HepG2 (cell line): ENCODE data around the gene RGSL1. TPM values are rescaled to one million over a fixed set of nuclear protein-coding genes. Genes with fewer than 3 reads are reported as not detected.
A peak's percentile ranks its signal among the peaks of the same experiment; 100 is the strongest.

Source experiments
- ATF4 ChIP-seq, 2 experiments: fragments of 450-650 bp in 1 of 2; sonication (generic) in 1 of 2; formaldehyde crosslinking; IDR thresholded peaks; 2 replicates each; pipeline versions ENCODE4 v1.5.0 to v1.8.0; 2020 to 2022; ENCODE audit warnings: mild to moderate bottlenecking in 1 of 2, missing genetic modification reagents in 1 of 2
- ATF6 ChIP-seq: sonication (generic); formaldehyde crosslinking; conservative IDR thresholded peaks from 2 replicates; pipeline ENCODE4 v1.4.0; 2020; ENCODE audit warnings: missing genetic modification reagents
- E2F2 ChIP-seq: sonication (generic); formaldehyde crosslinking; IDR thresholded peaks from 2 replicates; pipeline ENCODE4 v1.4.0; 2020; ENCODE audit warnings: missing genetic modification reagents, borderline replicate concordance
- PLRG1 ChIP-seq: fragments of 450-650 bp; conservative IDR thresholded peaks from 2 replicates; pipeline ENCODE4 v1.6.1; 2016
- REST ChIP-seq, 2 experiments: IDR thresholded peaks; 2 replicates each; pipeline ENCODE4 v1.6.1; 2011 to 2012; ENCODE audit warnings: low read length in 2 of 2, borderline replicate concordance in 1 of 2, low read depth in 1 of 2, mild to moderate bottlenecking in 1 of 2, moderate library complexity in 1 of 2
- TCF7L2 ChIP-seq: IDR thresholded peaks from 2 replicates; pipeline ENCODE4 v1.6.1; 2011; ENCODE audit warnings: mild to moderate bottlenecking, low read depth, low read length, moderate library complexity
- TEAD3 ChIP-seq: optimal IDR thresholded peaks from 2 replicates; pipeline ENCODE3; 2016; ENCODE audit warnings: borderline replicate concordance
- ZBTB14 ChIP-seq: sonication (generic); formaldehyde crosslinking; IDR thresholded peaks from 2 replicates; pipeline ENCODE4 v1.4.0; 2020; ENCODE audit warnings: missing genetic modification reagents
- ZFP41 ChIP-seq: sonication (generic); formaldehyde crosslinking; IDR thresholded peaks from 2 replicates; pipeline ENCODE4 v1.4.0; 2020; ENCODE audit warnings: mild to moderate bottlenecking, missing genetic modification reagents, borderline replicate concordance
- ZMYM2 ChIP-seq: sonication (generic); formaldehyde crosslinking; IDR thresholded peaks from 2 replicates; pipeline ENCODE4 v1.8.0; 2022; ENCODE audit warnings: mild to moderate bottlenecking, missing genetic modification reagents
- ZNF367 ChIP-seq: sonication (generic); formaldehyde crosslinking; IDR thresholded peaks from 2 replicates; pipeline ENCODE4 v1.4.0; 2020; ENCODE audit warnings: missing genetic modification reagents, borderline replicate concordance
- ZNF510 ChIP-seq: sonication (generic); formaldehyde crosslinking; IDR thresholded peaks from 2 replicates; pipeline ENCODE4 v1.4.0; 2020; ENCODE audit warnings: low read depth, mild to moderate bottlenecking, missing genetic modification reagents
- ZSCAN20 ChIP-seq: sonication (generic); formaldehyde crosslinking; IDR thresholded peaks from 2 replicates; pipeline ENCODE4 v1.4.0; 2020; ENCODE audit warnings: missing genetic modification reagents, mild to moderate bottlenecking, borderline replicate concordance
- ZXDC ChIP-seq: sonication (generic); formaldehyde crosslinking; IDR thresholded peaks from 2 replicates; pipeline ENCODE4 v1.5.0; 2020; ENCODE audit warnings: mild to moderate bottlenecking, missing genetic modification reagents
- polyA plus RNA-seq, 8 experiments: library from polyadenylated mRNA; depleted of rRNA in 3 of 8; stranded (reverse) in 7 of 8; unstranded in 1 of 8; fragments of >200 nt; fragmentation: Illumina TruSeq in 4 of 8; extraction: Trizol in 4 of 8; gene quantifications; 2 replicates each; pipeline versions ENCODE4 v1.2.1 to v1.2.3, GENCODE V29; 2011 to 2016; ENCODE audit warnings: low read depth in 4 of 8, missing spikeins in 1 of 8, mixed read lengths in 1 of 8; ENCODE audit not compliant: insufficient read depth in 1 of 8
- total RNA-seq, 5 experiments: library from RNA; depleted of rRNA; stranded (reverse); fragments of >200 nt; fragmentation: Illumina TruSeq; extraction: Trizol; gene quantifications; 2 replicates each; pipeline ENCODE4 v1.2.3, GENCODE V29; 2016; ENCODE audit warnings: low read depth in 1 of 5
- TF ChIP-seq, protein P1 (sequence below): sonication (generic); formaldehyde crosslinking; IDR thresholded peaks from 2 replicates; pipeline ENCODE4 v1.4.0; 2020; ENCODE audit warnings: missing genetic modification reagents

The RGSL1 gene
- total and polyA plus RNA-seq, 2 of the 13 experiments (the other 11 are each of a cell fraction or from before 2014, with no cell fraction given) = not detected

DNA sequence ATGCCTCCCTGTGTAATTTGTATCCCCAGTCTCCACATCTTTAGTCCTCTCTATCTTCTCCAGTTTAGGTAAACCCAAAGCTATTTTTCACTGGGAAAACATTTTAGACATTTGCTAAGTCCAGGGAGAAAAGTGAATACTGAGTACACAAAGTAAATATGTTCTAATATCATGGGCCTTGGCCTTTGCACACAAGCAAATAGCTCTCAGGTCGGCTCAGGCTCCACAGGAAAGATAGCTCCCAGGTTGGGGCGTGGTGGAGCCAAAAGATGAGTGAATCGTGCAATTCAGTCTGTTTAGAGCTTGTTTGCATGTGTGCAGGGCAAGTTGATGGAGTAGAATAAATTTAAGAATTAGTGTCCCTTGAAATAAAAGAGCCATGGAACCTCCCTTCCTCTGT, 7.9 kb downstream of the RGSL1 start (continued):
- no peak for TF ChIP-seq ATF6 (CRISPR knock-in tag)
- no peak for TF ChIP-seq ZXDC (CRISPR knock-in tag)
- no peak for TF ChIP-seq ZNF367
- TF ChIP-seq, protein P1, sequence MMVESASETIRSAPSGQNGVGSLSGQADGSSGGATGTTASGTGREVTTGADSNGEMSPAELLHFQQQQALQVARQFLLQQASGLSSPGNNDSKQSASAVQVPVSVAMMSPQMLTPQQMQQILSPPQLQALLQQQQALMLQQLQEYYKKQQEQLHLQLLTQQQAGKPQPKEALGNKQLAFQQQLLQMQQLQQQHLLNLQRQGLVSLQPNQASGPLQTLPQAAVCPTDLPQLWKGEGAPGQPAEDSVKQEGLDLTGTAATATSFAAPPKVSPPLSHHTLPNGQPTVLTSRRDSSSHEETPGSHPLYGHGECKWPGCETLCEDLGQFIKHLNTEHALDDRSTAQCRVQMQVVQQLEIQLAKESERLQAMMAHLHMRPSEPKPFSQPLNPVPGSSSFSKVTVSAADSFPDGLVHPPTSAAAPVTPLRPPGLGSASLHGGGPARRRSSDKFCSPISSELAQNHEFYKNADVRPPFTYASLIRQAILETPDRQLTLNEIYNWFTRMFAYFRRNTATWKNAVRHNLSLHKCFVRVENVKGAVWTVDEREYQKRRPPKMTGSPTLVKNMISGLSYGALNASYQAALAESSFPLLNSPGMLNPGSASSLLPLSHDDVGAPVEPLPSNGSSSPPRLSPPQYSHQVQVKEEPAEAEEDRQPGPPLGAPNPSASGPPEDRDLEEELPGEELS (CRISPR knock-in tag) = peak; percentile 83
- no peak for TF ChIP-seq ZFP41 (CRISPR knock-in tag)
- TF ChIP-seq ZBTB14 = no peak
- TF ChIP-seq ATF4 (CRISPR knock-in tag; IDR thresholded peaks at IDR 0.05) = peak in 1 of 2 experiments; percentile 28; a peak in 1 of 4 replicates
- peak; percentile 66 for TF ChIP-seq TEAD3 (CRISPR knock-in tag)
- no peak for TF ChIP-seq TCF7L2
- TF ChIP-seq REST (IDR thresholded peaks at IDR 0.05; ENCODE audit: borderline replicate concordance in 1 of 2, low read depth in 1 of 2, low read length in 2 of 2) = no peak
- TF ChIP-seq ZNF510 (CRISPR knock-in tag) = no peak
- TF ChIP-seq PLRG1 = no peak
- TF ChIP-seq ZMYM2 (CRISPR knock-in tag) = no peak
- TF ChIP-seq E2F2 (CRISPR knock-in tag) = no peak
- no peak for TF ChIP-seq ZSCAN20 (CRISPR knock-in tag)
